Measurements from ENCODE around the gene SART3. TPM values are rescaled to one million over a fixed set of nuclear protein-coding genes. Genes with fewer than 3 reads are reported as not detected.
A peak's percentile ranks its signal among the peaks of the same experiment; 100 is the strongest.
"Not testable (repeated sequence)": the region's sequence is repeated elsewhere in the genome, so short reads cannot be mapped to it uniquely, and the experiment has no call there.

The SART3 gene
- total RNA-seq, 1 donor from 2014 or later = 39.6 TPM

- DNase-seq (ENCODE audit: low read depth) = peak; percentile 46
Measured at GRCh38 chr12:108597559-108598471, 36.8 kb upstream of the SART3 start, which contains the start of gene TMEM119. TMEM119 (minus strand) TSS chr12:108598084; CDS start chr12:108592383, 5,701 bp downstream.

- DNase-seq (ENCODE audit: low read depth) = no peak
Measured at GRCh38 chr12:108596854-108597558, 36.0 kb upstream of the SART3 start.

GRCh38 chr12:108595711-108596647 is 35.0 kb upstream of the SART3 start:
- DNase-seq (ENCODE audit: low read depth) = no peak

GRCh38 chr12:108594960-108595710 is 34.2 kb upstream of the SART3 start:
- no peak for DNase-seq (ENCODE audit: low read depth)

GRCh38 chr12:108594323-108594903 is 33.4 kb upstream of the SART3 start:
- no peak for DNase-seq (ENCODE audit: low read depth)

- DNase-seq (ENCODE audit: low read depth) = no peak
Measured at GRCh38 chr12:108592033-108592909, 31.3 kb upstream of the SART3 start.

GRCh38 chr12:108591267-108591980 is 30.5 kb upstream of the SART3 start:
- no peak for DNase-seq (ENCODE audit: low read depth)

GRCh38 chr12:108590463-108590862 is 29.5 kb upstream of the SART3 start:
- not testable (repeated sequence) for DNase-seq (ENCODE audit: low read depth)

GRCh38 chr12:108589840-108590229 is 28.9 kb upstream of the SART3 start:
- DNase-seq (ENCODE audit: low read depth) = no peak

GRCh38 chr12:108589028-108589839 is 28.3 kb upstream of the SART3 start:
- no peak for DNase-seq (ENCODE audit: low read depth)

- DNase-seq (ENCODE audit: low read depth) = peak; percentile 43
Measured at GRCh38 chr12:108587826-108588225, 26.9 kb upstream of the SART3 start.

GRCh38 chr12:108586306-108586705 is 25.3 kb upstream of the SART3 start:
- DNase-seq (ENCODE audit: low read depth) = no peak

GRCh38 chr12:108585864-108586263 is 24.9 kb upstream of the SART3 start:
- no peak for DNase-seq (ENCODE audit: low read depth)

GRCh38 chr12:108584456-108585065 is 23.6 kb upstream of the SART3 start:
- no peak for DNase-seq (ENCODE audit: low read depth)

GRCh38 chr12:108583991-108584390 is 23.0 kb upstream of the SART3 start:
- DNase-seq (ENCODE audit: low read depth) = peak; percentile 96

- DNase-seq (ENCODE audit: low read depth) = peak; percentile 90
Measured at GRCh38 chr12:108582978-108583770, 22.2 kb upstream of the SART3 start.

Data from myocyte (in vitro differentiated cells).